ENCODE results near the gene ATP2B1.

ATP2B1 gene

DNA sequence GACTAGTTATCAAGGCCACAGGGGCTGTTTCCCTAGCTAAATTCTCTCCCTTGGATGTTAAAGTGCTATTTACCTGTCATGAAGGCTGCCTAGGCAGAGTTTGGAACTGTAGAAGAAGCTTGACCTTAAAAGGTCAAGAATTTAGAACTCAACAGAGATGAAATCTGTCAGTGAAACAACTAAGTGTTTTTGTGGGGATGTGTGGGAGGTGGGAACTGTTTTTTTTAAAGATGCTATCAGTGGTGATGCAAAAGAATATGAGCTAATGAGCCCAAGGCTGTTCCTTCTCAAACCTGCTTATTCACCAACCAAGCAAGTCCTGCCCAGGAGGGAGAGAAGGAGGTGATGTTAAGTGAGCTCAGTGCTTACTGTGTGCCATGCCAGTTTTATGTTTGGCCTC lies 142.0 kb downstream of the ATP2B1 start:
- Histone ChIP-seq H3K27me3 (ENCODE audit: control insufficient read depth, insufficient read depth, low read length) (no peaks in the 10 kb centered on the region), H3K4me1 (ENCODE audit: control insufficient read depth, insufficient read depth, low read length) (no peaks in the 10 kb centered on the region), H3K4me3 (ENCODE audit: low read length) (no peak overlapping the region), H3K36me3 (ENCODE audit: control insufficient read depth, insufficient read depth, low read length) (no peaks in the 10 kb centered on the region), H3K9ac (ENCODE audit: low read length) (no peak overlapping the region), H3K9me3 (ENCODE audit: control insufficient read depth, low read length) (no peaks in the 10 kb centered on the region)

DNA sequence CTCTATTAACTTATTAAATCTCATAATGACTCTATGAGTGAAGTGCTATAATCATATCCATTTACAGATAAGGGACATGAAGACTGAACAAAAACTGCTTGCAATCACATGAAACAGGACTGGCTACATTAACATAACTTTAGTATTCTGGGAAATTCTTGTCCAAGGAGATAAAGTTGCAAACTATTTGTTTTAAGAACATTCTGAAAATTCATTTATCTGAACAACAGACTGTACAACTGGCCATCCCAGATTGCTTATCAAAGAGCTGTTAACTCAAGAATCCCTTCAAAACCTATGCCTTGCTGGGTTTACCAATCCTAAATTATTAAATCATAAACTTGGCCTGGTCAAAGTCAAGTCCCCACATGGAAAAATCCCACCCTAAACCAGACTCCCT lies 143.6 kb downstream of the ATP2B1 start:
- Histone ChIP-seq H3K9me3 (ENCODE audit: control insufficient read depth, low read length) (no peaks in the 10 kb centered on the region), H3K27me3 (ENCODE audit: control insufficient read depth, insufficient read depth, low read length) (no peaks in the 10 kb centered on the region), H3K36me3 (ENCODE audit: control insufficient read depth, insufficient read depth, low read length) (no peaks in the 10 kb centered on the region), H3K4me3 (ENCODE audit: low read length) (no peak overlapping the region), H3K9ac (ENCODE audit: low read length) (no peak overlapping the region), H3K4me1 (ENCODE audit: control insufficient read depth, insufficient read depth, low read length) (no peaks in the 10 kb centered on the region)

DNA sequence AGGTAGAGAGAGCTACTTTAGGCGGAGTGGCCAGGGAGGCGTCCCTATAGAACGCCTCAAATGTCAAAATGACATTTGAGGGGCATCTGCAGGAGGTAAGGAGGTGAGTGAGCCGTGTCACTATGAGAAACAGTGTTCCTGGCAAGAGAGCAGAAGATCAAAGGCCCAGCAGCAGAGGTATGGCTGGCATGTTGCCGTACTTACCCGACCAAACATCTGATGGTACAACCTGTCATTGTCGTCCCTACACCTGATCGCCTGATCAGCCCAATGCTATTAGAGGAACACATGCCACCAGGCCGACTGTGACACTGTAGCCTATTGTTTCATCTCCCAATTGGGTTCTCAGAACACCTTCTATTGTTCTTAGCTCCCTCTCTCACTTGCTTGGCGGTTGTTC lies 148.9 kb downstream of the ATP2B1 start:
- Histone ChIP-seq H3K36me3 (ENCODE audit: control insufficient read depth, insufficient read depth, low read length) (no peaks in the 10 kb centered on the region), H3K9me3 (ENCODE audit: control insufficient read depth, low read length) (no peaks in the 10 kb centered on the region), H3K4me3 (ENCODE audit: low read length) (no peak overlapping the region), H3K9ac (ENCODE audit: low read length) (no peak overlapping the region), H3K4me1 (ENCODE audit: control insufficient read depth, insufficient read depth, low read length) (no peaks in the 10 kb centered on the region), H3K27me3 (ENCODE audit: control insufficient read depth, insufficient read depth, low read length) (no peaks in the 10 kb centered on the region)

DNA sequence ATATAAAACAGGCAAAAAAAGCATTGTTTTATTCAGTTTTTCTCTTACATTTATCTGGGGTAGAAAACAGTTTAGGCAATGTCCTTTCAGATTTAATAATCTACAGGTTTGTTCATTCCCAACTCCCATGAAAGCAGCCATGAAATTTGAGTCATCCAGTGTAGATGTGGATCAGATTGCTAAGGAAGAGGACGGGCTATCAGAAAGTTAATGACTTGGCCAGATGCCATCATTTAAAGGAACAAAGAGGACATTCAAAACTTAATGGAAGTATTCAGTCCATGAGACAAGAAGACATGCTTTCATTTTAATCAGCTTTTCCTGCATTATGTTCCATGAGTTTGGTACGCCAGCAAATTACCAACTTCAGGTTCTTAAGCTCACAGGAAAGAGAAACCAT lies 151.7 kb downstream of the ATP2B1 start:
- Histone ChIP-seq H3K4me3 (ENCODE audit: low read length) (no peak overlapping the region), H3K36me3 (ENCODE audit: control insufficient read depth, insufficient read depth, low read length) (no peaks in the 10 kb centered on the region), H3K4me1 (ENCODE audit: control insufficient read depth, insufficient read depth, low read length) (no peaks in the 10 kb centered on the region), H3K27me3 (ENCODE audit: control insufficient read depth, insufficient read depth, low read length) (no peaks in the 10 kb centered on the region), H3K9me3 (ENCODE audit: control insufficient read depth, low read length) (no peaks in the 10 kb centered on the region), H3K9ac (ENCODE audit: low read length) (no peak overlapping the region)

DNA sequence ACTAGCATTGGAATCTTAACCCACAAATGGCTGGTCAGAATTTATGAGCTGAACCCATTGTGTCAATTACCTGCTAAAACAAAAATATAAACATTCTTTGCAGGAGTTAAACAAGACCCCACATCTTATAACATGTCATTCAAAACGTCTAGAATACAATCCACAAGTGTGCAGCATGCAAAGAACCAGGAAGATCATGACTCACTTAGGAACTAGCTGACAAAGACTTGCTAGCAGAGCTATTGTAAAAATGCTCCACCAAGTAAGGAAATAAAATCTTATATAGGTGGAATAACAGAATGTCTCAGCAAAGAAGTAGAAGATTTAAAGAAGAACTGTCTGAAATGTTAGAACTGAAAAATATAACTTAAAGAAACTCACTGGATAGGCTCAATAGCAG lies 156.3 kb downstream of the ATP2B1 start:
- no peaks in the 10 kb centered on the region for H3K9me3 ChIP-seq (ENCODE audit: control insufficient read depth, low read length)
- no peak overlapping the region for H3K9ac ChIP-seq (ENCODE audit: low read length)
- H3K4me3 ChIP-seq (ENCODE audit: low read length): no peak overlapping the region
- no peaks in the 10 kb centered on the region for H3K4me1 ChIP-seq (ENCODE audit: control insufficient read depth, insufficient read depth, low read length)
- H3K27me3 ChIP-seq (ENCODE audit: control insufficient read depth, insufficient read depth, low read length): no peaks in the 10 kb centered on the region
- no peaks in the 10 kb centered on the region for H3K36me3 ChIP-seq (ENCODE audit: control insufficient read depth, insufficient read depth, low read length)

DNA sequence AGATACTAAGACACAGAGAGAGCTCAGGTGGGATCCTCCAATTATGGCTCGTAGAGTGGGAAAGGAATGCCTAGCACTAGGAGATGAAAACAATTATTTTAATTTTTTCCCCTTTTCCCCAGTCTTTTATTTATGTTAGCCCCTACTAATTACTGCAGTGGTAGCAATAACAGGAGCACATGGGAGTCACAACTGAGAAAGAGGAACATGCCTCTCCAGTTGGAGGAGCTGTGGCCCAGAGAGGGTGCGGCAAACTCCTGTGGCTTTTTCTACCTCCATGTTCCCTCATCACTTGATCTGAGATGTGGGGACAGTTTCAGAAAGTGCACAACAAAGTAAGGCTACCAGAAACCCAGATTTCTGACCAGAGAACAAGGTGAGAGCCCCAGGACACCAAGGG lies 156.9 kb downstream of the ATP2B1 start:
- no peak overlapping the region for H3K9ac ChIP-seq (ENCODE audit: low read length)
- H3K9me3 ChIP-seq (ENCODE audit: control insufficient read depth, low read length): no peaks in the 10 kb centered on the region
- no peak overlapping the region for H3K4me3 ChIP-seq (ENCODE audit: low read length)
- H3K36me3 ChIP-seq (ENCODE audit: control insufficient read depth, insufficient read depth, low read length): no peaks in the 10 kb centered on the region
- H3K4me1 ChIP-seq (ENCODE audit: control insufficient read depth, insufficient read depth, low read length): no peaks in the 10 kb centered on the region
- H3K27me3 ChIP-seq (ENCODE audit: control insufficient read depth, insufficient read depth, low read length): no peaks in the 10 kb centered on the region

DNA sequence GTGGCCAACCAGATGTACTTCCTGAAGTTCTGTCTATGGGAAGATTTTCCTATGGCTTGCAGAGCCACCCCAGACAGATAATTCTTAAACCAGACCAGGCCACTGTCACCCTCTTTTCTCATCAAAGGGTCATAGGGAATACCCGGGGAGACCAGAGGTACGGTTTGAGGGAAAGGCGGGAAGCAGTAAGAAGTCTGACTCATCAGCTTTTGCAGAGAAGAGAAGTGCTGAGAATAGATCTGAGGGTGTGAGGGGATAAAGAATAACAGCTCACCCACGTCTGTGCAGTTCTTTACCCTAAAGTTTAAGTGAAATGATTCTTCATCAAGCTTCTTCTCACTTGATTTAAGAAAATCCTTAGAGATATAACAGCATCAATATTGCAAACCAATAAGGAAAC lies 161.5 kb downstream of the ATP2B1 start:
- peaks cover 24% of the 10 kb centered on the region for H3K4me1 ChIP-seq (ENCODE audit: control insufficient read depth, insufficient read depth, low read length)
- no peaks in the 10 kb centered on the region for H3K9me3 ChIP-seq (ENCODE audit: control insufficient read depth, low read length)
- H3K27me3 ChIP-seq (ENCODE audit: control insufficient read depth, insufficient read depth, low read length): no peaks in the 10 kb centered on the region
- H3K4me3 ChIP-seq (ENCODE audit: low read length): no peak overlapping the region
- no peaks in the 10 kb centered on the region for H3K36me3 ChIP-seq (ENCODE audit: control insufficient read depth, insufficient read depth, low read length)
- H3K9ac ChIP-seq (ENCODE audit: low read length): no peak overlapping the region

DNA sequence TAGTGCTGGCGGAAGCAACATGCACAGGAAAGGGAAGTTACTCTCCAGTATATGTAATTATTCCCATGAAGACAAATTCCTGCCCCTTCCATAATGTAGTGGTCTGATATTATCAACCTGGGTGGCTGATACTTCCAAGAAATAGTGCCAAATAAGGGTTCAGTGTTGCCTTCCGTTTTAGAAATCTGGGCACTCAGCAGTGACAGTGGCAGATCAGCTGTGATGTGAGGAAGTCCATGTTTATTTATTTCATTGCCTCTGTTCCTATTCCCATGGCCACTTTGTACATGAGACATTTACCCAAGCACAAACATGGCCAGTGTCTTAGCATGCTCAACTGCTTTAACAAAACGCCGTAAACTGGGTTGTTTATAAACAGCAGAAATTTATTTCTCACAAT lies 162.5 kb downstream of the ATP2B1 start:
- no peak overlapping the region for H3K4me3 ChIP-seq (ENCODE audit: low read length)
- H3K9me3 ChIP-seq (ENCODE audit: control insufficient read depth, low read length): no peaks in the 10 kb centered on the region
- H3K9ac ChIP-seq (ENCODE audit: low read length): no peak overlapping the region
- H3K4me1 ChIP-seq (ENCODE audit: control insufficient read depth, insufficient read depth, low read length): peaks cover 24% of the 10 kb centered on the region
- no peaks in the 10 kb centered on the region for H3K36me3 ChIP-seq (ENCODE audit: control insufficient read depth, insufficient read depth, low read length)
- no peaks in the 10 kb centered on the region for H3K27me3 ChIP-seq (ENCODE audit: control insufficient read depth, insufficient read depth, low read length)

DNA sequence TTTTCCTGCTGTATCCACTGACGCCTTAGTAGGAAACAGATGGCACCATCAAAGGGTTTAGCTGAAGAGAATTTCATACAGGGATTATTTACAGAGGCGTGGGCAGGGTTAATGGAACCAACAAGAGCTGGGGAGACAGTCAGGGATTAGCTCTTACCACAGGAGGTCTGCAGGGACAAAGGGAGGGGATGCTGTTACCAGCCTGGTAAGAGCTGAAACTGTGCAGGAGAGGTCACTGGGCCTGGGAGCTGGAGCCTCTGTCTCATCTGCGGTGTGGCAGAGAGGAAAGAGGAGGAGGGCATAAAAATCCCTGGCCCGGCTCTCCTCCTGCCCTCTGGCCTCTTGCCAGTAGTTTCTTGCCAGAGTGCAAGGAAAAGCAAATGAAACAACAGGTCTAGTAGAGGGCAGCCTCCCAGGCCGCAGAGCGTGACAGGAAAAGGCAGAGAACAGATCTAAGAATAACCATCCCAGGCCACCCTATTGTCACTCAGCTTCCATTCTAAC lies 163.9 kb downstream of the ATP2B1 start:
- H3K4me3 ChIP-seq (ENCODE audit: low read length): no peak overlapping the region
- no peaks in the 10 kb centered on the region for H3K9me3 ChIP-seq (ENCODE audit: control insufficient read depth, low read length)
- peaks cover 24% of the 10 kb centered on the region for H3K4me1 ChIP-seq (ENCODE audit: control insufficient read depth, insufficient read depth, low read length)
- no peaks in the 10 kb centered on the region for H3K27me3 ChIP-seq (ENCODE audit: control insufficient read depth, insufficient read depth, low read length)
- H3K9ac ChIP-seq (ENCODE audit: low read length): no peak overlapping the region
- H3K36me3 ChIP-seq (ENCODE audit: control insufficient read depth, insufficient read depth, low read length): no peaks in the 10 kb centered on the region

DNA sequence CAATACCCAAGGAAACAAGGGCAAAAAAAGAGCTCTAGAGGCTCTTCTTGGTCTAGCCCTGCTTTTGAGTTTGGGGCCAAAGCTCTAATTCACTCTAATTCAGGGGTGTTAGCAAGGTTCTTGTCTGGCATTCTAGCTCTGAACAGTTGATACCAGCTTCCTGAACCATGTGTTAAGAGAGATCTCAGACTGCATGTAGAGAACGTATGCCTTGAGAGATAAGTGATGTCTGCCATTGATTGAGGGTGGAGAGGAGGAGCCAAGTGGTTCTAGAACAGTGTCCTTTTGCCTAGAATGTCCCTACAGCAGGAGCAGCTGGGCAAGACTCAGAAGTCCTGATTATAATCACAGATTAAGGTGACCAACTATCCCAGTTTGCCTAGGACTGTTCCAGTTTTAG lies 164.6 kb downstream of the ATP2B1 start:
- Histone ChIP-seq H3K27me3 (ENCODE audit: control insufficient read depth, insufficient read depth, low read length) (no peaks in the 10 kb centered on the region), H3K9ac (ENCODE audit: low read length) (no peak overlapping the region), H3K36me3 (ENCODE audit: control insufficient read depth, insufficient read depth, low read length) (no peaks in the 10 kb centered on the region), H3K9me3 (ENCODE audit: control insufficient read depth, low read length) (no peaks in the 10 kb centered on the region), H3K4me1 (ENCODE audit: control insufficient read depth, insufficient read depth, low read length) (peaks cover 24% of the 10 kb centered on the region), H3K4me3 (ENCODE audit: low read length) (no peak overlapping the region)

DNA sequence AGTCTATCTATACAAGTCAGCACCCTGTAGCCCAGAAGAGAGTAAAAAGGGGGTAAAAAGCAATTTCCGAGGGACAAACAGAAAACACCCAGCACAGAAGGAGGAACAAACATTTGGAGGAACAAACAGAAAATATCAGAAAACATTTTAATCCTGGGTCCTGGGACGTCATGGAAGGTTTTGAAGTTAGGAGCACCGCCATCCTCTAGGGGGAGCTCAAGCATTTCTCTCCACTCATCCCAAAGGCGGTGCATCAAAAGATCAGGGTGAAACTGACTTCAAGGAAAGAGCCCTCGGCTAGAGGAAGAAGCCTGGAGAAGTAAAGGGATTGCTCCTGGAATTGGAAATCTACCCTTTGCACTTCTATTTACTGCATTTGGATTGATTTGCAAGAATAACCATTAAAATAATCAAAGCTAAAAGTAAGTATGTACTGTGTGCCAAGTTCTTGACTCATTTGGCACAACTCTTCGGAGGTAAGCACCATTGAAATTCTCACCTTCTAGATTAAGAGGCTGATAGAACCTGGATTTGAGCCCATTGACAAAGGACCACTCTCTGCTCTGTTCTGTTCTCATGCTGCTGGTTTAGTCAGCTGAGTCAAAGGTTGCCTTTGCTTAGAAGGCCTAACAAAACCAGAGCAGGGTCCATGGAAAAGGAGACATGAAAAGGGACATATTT lies 165.6 kb downstream of the ATP2B1 start:
- Histone ChIP-seq H3K9me3 (ENCODE audit: control insufficient read depth, low read length) (no peaks in the 10 kb centered on the region), H3K36me3 (ENCODE audit: control insufficient read depth, insufficient read depth, low read length) (no peaks in the 10 kb centered on the region), H3K4me1 (ENCODE audit: control insufficient read depth, insufficient read depth, low read length) (peaks cover 24% of the 10 kb centered on the region), H3K9ac (ENCODE audit: low read length) (no peak overlapping the region), H3K27me3 (ENCODE audit: control insufficient read depth, insufficient read depth, low read length) (no peaks in the 10 kb centered on the region), H3K4me3 (ENCODE audit: low read length) (no peak overlapping the region)

DNA sequence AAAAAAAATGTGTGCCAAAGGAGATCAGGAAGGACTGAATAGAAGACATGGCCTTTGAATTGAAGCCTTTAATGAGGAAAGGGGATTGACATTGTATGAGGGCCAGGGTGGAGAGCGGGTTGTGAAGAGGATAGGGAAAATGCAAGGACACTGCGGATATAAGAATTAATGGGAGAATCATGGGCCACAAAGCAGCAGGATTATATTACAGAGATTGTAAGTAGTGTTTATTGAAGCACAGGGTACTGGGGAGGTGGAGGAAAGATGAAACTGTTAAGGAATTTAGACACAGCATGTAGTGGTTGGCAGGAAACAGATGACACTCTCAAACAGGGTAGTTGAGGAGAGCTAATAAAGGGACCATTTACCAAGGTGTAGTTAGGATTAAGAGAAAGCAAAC lies 166.4 kb downstream of the ATP2B1 start:
- H3K9me3 ChIP-seq (ENCODE audit: control insufficient read depth, low read length): no peaks in the 10 kb centered on the region
- no peaks in the 10 kb centered on the region for H3K36me3 ChIP-seq (ENCODE audit: control insufficient read depth, insufficient read depth, low read length)
- H3K9ac ChIP-seq (ENCODE audit: low read length): no peak overlapping the region
- H3K4me3 ChIP-seq (ENCODE audit: low read length): no peak overlapping the region
- H3K4me1 ChIP-seq (ENCODE audit: control insufficient read depth, insufficient read depth, low read length): peaks cover 24% of the 10 kb centered on the region
- no peaks in the 10 kb centered on the region for H3K27me3 ChIP-seq (ENCODE audit: control insufficient read depth, insufficient read depth, low read length)

DNA sequence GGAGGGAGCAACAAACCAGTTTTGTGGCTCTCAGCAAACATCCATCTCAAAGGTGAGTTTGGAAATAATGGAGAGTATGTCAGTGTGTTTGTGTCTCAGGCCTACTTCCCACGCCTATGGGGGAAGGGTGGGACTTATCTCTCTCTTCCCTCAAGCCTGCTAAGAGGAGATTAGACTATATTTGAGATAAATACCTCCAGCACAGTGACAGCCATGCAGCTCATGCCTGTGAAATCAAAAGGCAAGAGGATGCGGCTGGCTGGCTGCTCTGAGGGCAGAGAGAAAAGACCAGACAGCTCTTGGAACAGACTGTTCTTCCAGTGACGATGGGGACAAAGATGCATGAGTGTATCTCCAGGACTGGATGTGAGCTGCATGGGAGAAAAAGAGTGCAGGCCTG lies 168.1 kb downstream of the ATP2B1 start:
- Histone ChIP-seq H3K9me3 (ENCODE audit: control insufficient read depth, low read length) (no peaks in the 10 kb centered on the region), H3K4me3 (ENCODE audit: low read length) (no peak overlapping the region), H3K9ac (ENCODE audit: low read length) (no peak overlapping the region), H3K27me3 (ENCODE audit: control insufficient read depth, insufficient read depth, low read length) (no peaks in the 10 kb centered on the region), H3K4me1 (ENCODE audit: control insufficient read depth, insufficient read depth, low read length) (peaks cover 24% of the 10 kb centered on the region), H3K36me3 (ENCODE audit: control insufficient read depth, insufficient read depth, low read length) (no peaks in the 10 kb centered on the region)

Measured in mucosa of stomach (tissue), 1 donor.